ENCODE measurements around the gene RALY. TPM values are rescaled to one million over a fixed set of nuclear protein-coding genes. Genes with fewer than 3 reads are reported as not detected.

RALY gene
- total RNA-seq, 4 donors from 2014 or later, result 100 to 115 (median 106) TPM

DNA sequence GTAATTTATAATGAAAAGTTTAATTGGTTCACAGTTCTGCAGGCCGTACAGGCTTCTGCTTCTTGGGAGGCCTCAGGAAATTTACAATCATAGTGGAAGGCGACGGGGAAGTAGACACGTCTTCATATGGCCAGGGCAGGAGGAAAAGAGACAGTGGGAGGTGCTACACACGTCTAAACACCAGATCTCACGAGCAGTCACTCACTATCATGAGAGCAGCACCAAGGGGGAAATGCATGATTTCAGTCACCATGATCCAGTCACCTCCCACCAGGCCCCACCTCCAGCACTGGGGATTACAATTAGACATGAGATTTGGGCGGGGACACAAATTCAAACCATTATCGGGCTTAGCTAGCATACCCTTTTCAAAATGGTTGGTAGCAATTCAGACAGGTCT, 77.1 kb downstream of the RALY start:
- peaks cover 0 to 34% (median 0%) of the 10 kb centered on the region in 3 donors for H3K36me3 ChIP-seq
- H3K4me3 ChIP-seq, result no peak overlapping the region
- TF ChIP-seq, protein P1, sequence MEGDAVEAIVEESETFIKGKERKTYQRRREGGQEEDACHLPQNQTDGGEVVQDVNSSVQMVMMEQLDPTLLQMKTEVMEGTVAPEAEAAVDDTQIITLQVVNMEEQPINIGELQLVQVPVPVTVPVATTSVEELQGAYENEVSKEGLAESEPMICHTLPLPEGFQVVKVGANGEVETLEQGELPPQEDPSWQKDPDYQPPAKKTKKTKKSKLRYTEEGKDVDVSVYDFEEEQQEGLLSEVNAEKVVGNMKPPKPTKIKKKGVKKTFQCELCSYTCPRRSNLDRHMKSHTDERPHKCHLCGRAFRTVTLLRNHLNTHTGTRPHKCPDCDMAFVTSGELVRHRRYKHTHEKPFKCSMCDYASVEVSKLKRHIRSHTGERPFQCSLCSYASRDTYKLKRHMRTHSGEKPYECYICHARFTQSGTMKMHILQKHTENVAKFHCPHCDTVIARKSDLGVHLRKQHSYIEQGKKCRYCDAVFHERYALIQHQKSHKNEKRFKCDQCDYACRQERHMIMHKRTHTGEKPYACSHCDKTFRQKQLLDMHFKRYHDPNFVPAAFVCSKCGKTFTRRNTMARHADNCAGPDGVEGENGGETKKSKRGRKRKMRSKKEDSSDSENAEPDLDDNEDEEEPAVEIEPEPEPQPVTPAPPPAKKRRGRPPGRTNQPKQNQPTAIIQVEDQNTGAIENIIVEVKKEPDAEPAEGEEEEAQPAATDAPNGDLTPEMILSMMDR (IDR thresholded peaks at IDR 0.05), result no peak
- TF ChIP-seq POLR2A (IDR thresholded peaks at IDR 0.05), result no peak
- peaks cover 0 to 19% (median 0%) of the 10 kb centered on the region in 4 donors for H3K4me1 ChIP-seq
- H3K9me3 ChIP-seq, result no peaks in the 10 kb centered on the region
- DNase-seq, result no peak
- H3K27me3 ChIP-seq, result no peaks in the 10 kb centered on the region
- H3K27ac ChIP-seq, result no peak overlapping the region

DNA sequence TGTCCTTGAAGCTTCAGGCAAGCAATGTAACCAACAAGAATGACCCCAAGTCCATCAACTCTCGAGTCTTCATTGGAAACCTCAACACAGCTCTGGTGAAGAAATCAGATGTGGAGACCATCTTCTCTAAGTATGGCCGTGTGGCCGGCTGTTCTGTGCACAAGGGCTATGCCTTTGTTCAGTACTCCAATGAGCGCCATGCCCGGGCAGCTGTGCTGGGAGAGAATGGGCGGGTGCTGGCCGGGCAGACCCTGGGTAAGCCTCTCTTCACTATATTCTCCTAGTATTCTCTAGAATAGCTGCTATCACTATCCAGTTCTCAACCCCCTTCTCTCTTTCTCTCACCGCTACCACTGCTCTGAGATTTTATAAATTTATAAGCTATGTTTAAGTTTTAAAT, 78.4 kb downstream of the RALY start:
- no peaks in the 10 kb centered on the region for H3K27me3 ChIP-seq
- no peak for DNase-seq
- no peaks in the 10 kb centered on the region for H3K9me3 ChIP-seq
- no peak overlapping the region for H3K4me3 ChIP-seq
- peaks cover 0 to 19% (median 0%) of the 10 kb centered on the region in 4 donors for H3K4me1 ChIP-seq
- H3K36me3 ChIP-seq, result peaks cover 0 to 46% (median 0%) of the 10 kb centered on the region in 3 donors
- no peak for TF ChIP-seq POLR2A (IDR thresholded peaks at IDR 0.05)
- TF ChIP-seq, protein P1 (IDR thresholded peaks at IDR 0.05), result no peak
- no peak overlapping the region for H3K27ac ChIP-seq

DNA sequence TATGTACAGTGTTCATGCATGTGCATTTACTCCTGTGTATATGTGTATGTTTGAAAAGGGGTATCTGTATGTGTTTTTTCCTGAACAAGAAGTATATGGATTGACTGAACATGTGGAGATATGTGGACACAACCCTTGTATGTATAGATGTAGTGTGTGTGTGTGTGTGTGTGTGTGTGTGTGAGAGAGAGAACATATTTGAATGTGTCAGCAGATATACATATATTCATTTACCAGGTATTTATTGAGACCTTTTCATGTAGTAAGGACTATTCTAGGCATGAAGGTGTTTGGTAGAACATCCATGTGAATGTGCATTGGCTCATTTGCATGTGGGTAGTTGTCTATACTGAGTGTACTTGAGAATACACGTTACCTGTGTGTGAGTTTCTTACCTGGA, 79.1 kb downstream of the RALY start:
- peaks cover 0 to 19% (median 0%) of the 10 kb centered on the region in 4 donors for H3K4me1 ChIP-seq
- no peak overlapping the region for H3K4me3 ChIP-seq
- no peak for DNase-seq
- H3K27me3 ChIP-seq, result no peaks in the 10 kb centered on the region
- H3K9me3 ChIP-seq, result no peaks in the 10 kb centered on the region
- no peak overlapping the region for H3K27ac ChIP-seq
- H3K36me3 ChIP-seq, result peaks cover 0 to 53% (median 0%) of the 10 kb centered on the region in 3 donors
- TF ChIP-seq, protein P1 (IDR thresholded peaks at IDR 0.05), result no peak
- no peak for TF ChIP-seq POLR2A (IDR thresholded peaks at IDR 0.05)

DNA sequence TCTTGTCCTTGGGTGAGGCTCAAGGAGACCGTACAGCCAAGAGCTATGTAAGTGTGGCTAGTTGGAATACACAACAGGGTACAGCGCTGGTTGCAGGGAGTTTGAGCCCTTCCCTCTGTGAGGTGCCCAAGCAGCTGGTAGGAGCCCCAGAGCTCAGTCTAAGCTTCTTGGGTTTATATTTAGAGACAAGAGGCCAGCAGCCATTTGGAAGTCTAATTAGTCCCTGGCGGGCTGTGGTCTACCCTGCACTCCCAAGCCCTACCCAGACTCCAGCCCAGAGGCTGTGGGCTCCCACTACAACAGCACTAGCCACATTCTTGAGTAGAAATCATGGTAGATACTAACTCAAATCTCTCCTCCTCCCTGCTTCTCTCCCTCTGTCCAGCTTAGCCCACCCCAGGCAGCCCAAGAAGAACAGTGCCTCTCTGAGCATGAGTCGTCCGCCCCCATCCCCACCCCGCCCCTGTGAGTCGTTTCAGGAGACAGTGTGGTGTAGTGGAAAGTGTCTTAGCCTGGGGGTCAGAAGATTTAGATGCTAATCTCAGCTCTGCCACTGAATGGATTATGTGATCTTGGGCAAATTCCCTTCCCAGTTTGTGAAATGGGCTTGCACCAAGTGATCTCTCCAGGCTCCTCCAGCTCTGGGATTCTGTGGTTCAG, 80.5 kb downstream of the RALY start:
- TF ChIP-seq POLR2A (IDR thresholded peaks at IDR 0.05), result no peak
- TF ChIP-seq, protein P1 (IDR thresholded peaks at IDR 0.05), result no peak
- H3K9me3 ChIP-seq, result no peaks in the 10 kb centered on the region
- H3K27ac ChIP-seq, result no peak overlapping the region
- H3K4me1 ChIP-seq, result peaks cover 0 to 5% (median 0%) of the 10 kb centered on the region in 4 donors
- no peak overlapping the region for H3K4me3 ChIP-seq
- no peaks in the 10 kb centered on the region for H3K27me3 ChIP-seq
- peaks cover 0 to 67% (median 0%) of the 10 kb centered on the region in 3 donors for H3K36me3 ChIP-seq
- DNase-seq, result no peak

DNA sequence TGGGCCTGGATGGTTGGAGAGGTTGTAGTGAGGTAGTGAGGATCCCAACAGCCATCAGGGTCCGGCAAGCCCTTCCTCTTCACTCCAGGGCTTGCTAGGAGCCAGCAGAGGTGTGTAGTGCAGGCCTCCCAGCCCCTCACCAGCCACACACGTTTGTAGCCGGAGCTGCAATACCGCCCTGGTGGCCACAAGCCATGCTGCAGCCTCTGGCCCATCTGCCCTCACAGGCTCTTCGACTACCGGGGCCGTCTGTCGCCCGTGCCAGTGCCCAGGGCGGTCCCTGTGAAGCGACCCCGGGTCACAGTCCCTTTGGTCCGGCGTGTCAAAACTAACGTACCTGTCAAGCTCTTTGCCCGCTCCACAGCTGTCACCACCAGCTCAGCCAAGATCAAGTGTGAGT, 81.9 kb downstream of the RALY start:
- Histone ChIP-seq H3K4me1 (no peaks in the 10 kb centered on the region), H3K27ac (no peak overlapping the region), H3K9me3 (no peaks in the 10 kb centered on the region), H3K27me3 (no peaks in the 10 kb centered on the region), H3K4me3 (no peak overlapping the region), H3K36me3 (peaks cover 0 to 80% (median 0%) of the 10 kb centered on the region in 3 donors)
- TF ChIP-seq, protein P1 (IDR thresholded peaks at IDR 0.05), result no peak
- TF ChIP-seq POLR2A (IDR thresholded peaks at IDR 0.05), result no peak
- DNase-seq, result no peak

All from Peyer's patch (tissue), 4 donors.